Activated CD8-positive, alpha-beta memory T cell treated with anti-CD3 and anti-CD28 coated beads for 48 hours (primary cell): ENCODE data around the gene SPAG9.

Experiments
- DNase-seq, 3 experiments: peaks; one replicate each; pipeline ENCODE4 v3.0.0-alpha.2; 2020; ENCODE audit warnings: low read depth in 2 of 3, low spot score in 2 of 3

SPAG9 gene

GRCh38 chr17:51120739-51121619 is at the start of gene SPAG9:
TSS of gene SPAG9 (minus strand) at chr17:51120868. CDS start at chr17:51120656, 212 bp downstream.
- peak; percentile 76 to 85 (median 79) for DNase-seq

GRCh38 chr17:51169340-51169739 is 48.7 kb upstream of the SPAG9 start:
- no peak for DNase-seq

- DNase-seq, result peak; percentile 56 to 68 (median 63)
Observed at GRCh38 chr17:51166987-51167931, 46.6 kb upstream of the SPAG9 start.

- peak; percentile 48 to 74 (median 65) for DNase-seq
Observed at GRCh38 chr17:51166198-51166986, 45.7 kb upstream of the SPAG9 start, which contains the start of gene NME2. TSS of gene NME2 (plus strand) at chr17:51166411. CDS start at chr17:51166831, 420 bp downstream.

GRCh38 chr17:51165680-51166197 is 45.1 kb upstream of the SPAG9 start:
- no peak for DNase-seq

GRCh38 chr17:51164911-51165679 is 44.4 kb upstream of the SPAG9 start:
- DNase-seq, result no peak

GRCh38 chr17:51161541-51161940 is 40.9 kb upstream of the SPAG9 start:
- DNase-seq, result no peak

- no peak for DNase-seq
Observed at GRCh38 chr17:51159604-51160003, 38.9 kb upstream of the SPAG9 start.

- no peak for DNase-seq
Observed at GRCh38 chr17:51155416-51155815, 34.7 kb upstream of the SPAG9 start.

GRCh38 chr17:51154176-51154575 is 33.5 kb upstream of the SPAG9 start:
- no peak for DNase-seq

GRCh38 chr17:51153210-51154072 is 32.8 kb upstream of the SPAG9 start, which contains the start of gene NME1:
TSS of gene NME1 (plus strand) at chr17:51153559. CDS start at chr17:51155655, 2,096 bp downstream.
- peak; percentile 96 to 99 (median 99) for DNase-seq

- no peak for DNase-seq
Observed at GRCh38 chr17:51152766-51153209, 32.1 kb upstream of the SPAG9 start.

GRCh38 chr17:51150932-51151331 is 30.3 kb upstream of the SPAG9 start:
- no peak for DNase-seq

- no peak for DNase-seq
Observed at GRCh38 chr17:51149163-51149562, 28.5 kb upstream of the SPAG9 start.

- DNase-seq, result no peak
Observed at GRCh38 chr17:51147650-51148049, 27.0 kb upstream of the SPAG9 start.

GRCh38 chr17:51144266-51145022 is 23.8 kb upstream of the SPAG9 start:
- no peak for DNase-seq

GRCh38 chr17:51142597-51142996 is 21.9 kb upstream of the SPAG9 start:
- DNase-seq, result no peak

- DNase-seq, result no peak
Observed at GRCh38 chr17:51135956-51136355, 15.3 kb upstream of the SPAG9 start.
